Activated naive CD8-positive, alpha-beta T cell treated with anti-CD3 and anti-CD28 coated beads, Interleukin-2, amount 10 ng/mL, durations not matched to agents 7 days and 5 days (primary cell): Measurements from ENCODE around the gene SPIN4. TPM values are rescaled to one million over a fixed set of nuclear protein-coding genes. Genes with fewer than 3 reads are reported as not detected.

Experiments
- ATAC-seq: fragments of 150-1000 bp; cut with Tn5 transposase; one replicate; pipeline ENCODE4 v1.10.0; 2021; ENCODE audit warnings: low read depth, moderate library complexity
- POLR2A ChIA-PET: fragments of 350-600 bp; sonication (Branson Sonifier 250); formaldehyde crosslinking; loops from one replicate; lab custom pipeline; 2021; ENCODE audit warnings: antibody characterized with exemption; lab: Charles Lee
- DNase-seq: peaks from one replicate; pipeline ENCODE4 v3.0.0; 2021
- H3K27ac Mint-ChIP-seq: one replicate; pipeline ENCODE4 v1.8.0; 2022; ENCODE audit warnings: mild to moderate bottlenecking, mixed read lengths
- H3K27me3 Mint-ChIP-seq: one replicate; pipeline ENCODE4 v1.8.0; 2022; ENCODE audit warnings: mild to moderate bottlenecking, moderate library complexity, mixed read lengths
- H3K36me3 Mint-ChIP-seq: one replicate; pipeline ENCODE4 v1.8.0; 2021; ENCODE audit warnings: mild to moderate bottlenecking, mixed read lengths
- H3K4me1 Mint-ChIP-seq: one replicate; pipeline ENCODE4 v1.8.0; 2021; ENCODE audit warnings: mixed read lengths
- H3K4me3 Mint-ChIP-seq: one replicate; pipeline ENCODE4 v1.8.0; 2022; ENCODE audit warnings: mild to moderate bottlenecking, moderate library complexity, mixed read lengths
- H3K9me3 Mint-ChIP-seq: one replicate; pipeline ENCODE4 v1.8.0; 2021; ENCODE audit warnings: mixed read lengths
- total RNA-seq, 2 experiments: library from RNA; stranded (reverse); gene quantifications; one replicate each; pipeline ENCODE4 v1.2.3, GENCODE V29; 2021

Gene SPIN4
- total RNA-seq, 2 experiments from 2014 or later = 9.9 to 11.5 TPM

GRCh38 chrX:63327788-63328187 is 23.3 kb downstream of the SPIN4 start:
- no peaks in the 10 kb centered on the region for H3K27me3 Mint-ChIP-seq
- H3K4me1 Mint-ChIP-seq = no peaks in the 10 kb centered on the region
- H3K4me3 Mint-ChIP-seq = no peak overlapping the region
- ATAC-seq (no peak), DNase-seq (no peak)
- H3K27ac Mint-ChIP-seq = no peak overlapping the region
- H3K36me3 Mint-ChIP-seq = peaks cover 13% of the 10 kb centered on the region
- no peaks in the 10 kb centered on the region for H3K9me3 Mint-ChIP-seq
- POLR2A ChIA-PET = no interaction called here

DNA sequence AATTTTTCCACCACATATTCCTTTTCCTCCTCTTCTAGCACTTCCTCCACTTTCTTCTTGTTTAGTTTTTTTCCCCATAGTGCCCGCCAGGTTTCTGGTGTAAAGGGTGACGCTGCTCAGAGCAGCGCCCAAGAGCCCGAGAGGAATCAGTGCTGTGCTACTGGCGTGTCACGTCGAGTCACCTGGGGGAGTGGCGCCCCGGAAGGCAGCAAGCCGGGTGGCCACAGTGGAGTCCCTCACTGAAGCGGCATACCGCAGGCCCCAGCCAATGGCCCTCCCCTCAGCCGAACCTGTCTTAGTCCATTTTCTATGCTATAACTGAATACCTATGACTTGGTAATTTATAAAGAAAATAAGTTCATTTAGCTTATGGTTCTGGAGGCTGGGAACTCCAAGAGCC is 51.5 kb downstream of the SPIN4 start:
- no peaks in the 10 kb centered on the region for H3K27me3 Mint-ChIP-seq
- no peak overlapping the region for H3K4me3 Mint-ChIP-seq
- H3K27ac Mint-ChIP-seq = no peak overlapping the region
- peaks cover 3% of the 10 kb centered on the region for H3K9me3 Mint-ChIP-seq
- ATAC-seq = no peak
- H3K36me3 Mint-ChIP-seq = no peaks in the 10 kb centered on the region
- DNase-seq = no peak
- POLR2A ChIA-PET = no interaction called here
- no peaks in the 10 kb centered on the region for H3K4me1 Mint-ChIP-seq
